Endothelial cell of umbilical vein (primary cell): ENCODE data around the gene TSR1. TPM values are rescaled to one million over a fixed set of nuclear protein-coding genes. Genes with fewer than 3 reads are reported as not detected.
A peak's percentile ranks its signal among the peaks of the same experiment; 100 is the strongest.

Experiments used
- BruUV-seq: library from RNA; stranded (reverse); fragments of 400-500 nt; replicated peaks from 2 replicates; lab custom pipeline; 2021; lab: Mats Ljungman, UMichigan
- CTCF ChIA-PET: fragments of 300-600, 350-600 bp; sonication (Branson Sonifier 250); formaldehyde crosslinking; loops from one replicate; lab custom pipeline; 2021; ENCODE audit warnings: antibody characterized with exemption, inconsistent platforms; lab: Charles Lee
- POLR2A ChIA-PET: fragments of 300-600, 350-600 bp; sonication (Branson Sonifier 250); formaldehyde crosslinking; loops from one replicate; lab custom pipeline; 2021; ENCODE audit warnings: antibody characterized with exemption, inconsistent platforms; lab: Charles Lee
- DNase-seq: peaks from one replicate; pipeline ENCODE4 v3.0.0-alpha.2; 2011; ENCODE audit warnings: low read depth, low spot score
- FAIRE-seq: peaks from 2 replicates; lab custom pipeline; 2011; peaks lifted over from hg19 to GRCh38; lab: Jason Lieb, UNC
- H2AFZ ChIP-seq: 2 replicates; pipeline ENCODE4 v1.6.0; 2012; ENCODE audit warnings: low read depth, low read length, control low read depth, inconsistent platforms
- H3K27ac ChIP-seq: 2 replicates; pipeline ENCODE4 v1.5.1; 2011; ENCODE audit warnings: low read depth, mild to moderate bottlenecking, control low read depth, low read length, moderate library complexity; ENCODE audit not compliant: insufficient read depth
- H3K27me3 ChIP-seq, 2 experiments: 2 replicates each; pipeline versions ENCODE4 v1.6.0 to v1.6.1; 2011; ENCODE audit warnings: low read length in 2 of 2, mixed read lengths in 1 of 2; ENCODE audit not compliant: control insufficient read depth in 2 of 2, insufficient read depth in 2 of 2
- H3K36me3 ChIP-seq, 2 experiments: 2 replicates in 1 of 2; 3 replicates in 1 of 2; pipeline ENCODE4 v1.5.1; 2011; ENCODE audit warnings: low read length in 2 of 2, mild to moderate bottlenecking in 1 of 2, moderate library complexity in 1 of 2; ENCODE audit not compliant: control insufficient read depth in 2 of 2, insufficient read depth in 2 of 2; ENCODE audit errors: extremely low read depth in 1 of 2
- H3K4me1 ChIP-seq: 3 replicates; pipeline ENCODE4 v1.5.1; 2011; ENCODE audit warnings: mild to moderate bottlenecking, low read length; ENCODE audit not compliant: control insufficient read depth, insufficient read depth; ENCODE audit errors: extremely low read depth
- H3K4me2 ChIP-seq: 2 replicates; pipeline ENCODE4 v1.6.1; 2011; ENCODE audit warnings: low read length, control low read depth, mixed read lengths; ENCODE audit not compliant: insufficient read depth
- H3K4me3 ChIP-seq, 3 experiments: fragments of 200-600 bp in 1 of 3; sonication (generic), shearing (Covaris generic) in 1 of 3; replicated peaks in 1 of 3; 2 replicates each; pipeline ENCODE4 v1.5.1; 2011 to 2016; ENCODE audit warnings: control low read depth in 3 of 3, low read length in 3 of 3, mild to moderate bottlenecking in 2 of 3, inconsistent platforms in 1 of 3, low read depth in 1 of 3, moderate library complexity in 1 of 3; ENCODE audit not compliant: insufficient read depth in 1 of 3
- H3K79me2 ChIP-seq: 2 replicates; pipeline ENCODE4 v1.6.0; 2012; ENCODE audit warnings: low read length, inconsistent platforms; ENCODE audit not compliant: control insufficient read depth, insufficient read depth
- H3K9ac ChIP-seq: replicated peaks from 2 replicates; pipeline ENCODE3; 2011; ENCODE audit warnings: low read length, control low read depth; ENCODE audit not compliant: insufficient read depth; ENCODE audit errors: extremely low read depth
- H3K9me1 ChIP-seq: replicated peaks from 3 replicates; pipeline ENCODE4 v1.6.0; 2011; ENCODE audit warnings: mild to moderate bottlenecking, low read length; ENCODE audit not compliant: control insufficient read depth, insufficient read depth; ENCODE audit errors: extremely low read depth
- H3K9me3 ChIP-seq: replicated peaks from 2 replicates; pipeline ENCODE4 v1.5.1; 2012; ENCODE audit warnings: low read length, inconsistent platforms; ENCODE audit not compliant: control insufficient read depth, insufficient read depth
- H4K20me1 ChIP-seq: replicated peaks from 2 replicates; pipeline ENCODE3; 2011; ENCODE audit warnings: mild to moderate bottlenecking, low read length; ENCODE audit not compliant: control insufficient read depth, insufficient read depth; ENCODE audit errors: extremely low read depth
- CTCF ChIP-seq, 2 donors: IDR thresholded peaks; 1 replicate in 1 of 2; 2 replicates in 1 of 2; pipeline ENCODE4 v1.5.1; 2011; ENCODE audit warnings: low read length in 2 of 2, mild to moderate bottlenecking in 2 of 2, moderate library complexity in 2 of 2, control low read depth in 1 of 2, inconsistent platforms in 1 of 2, low read depth in 1 of 2; ENCODE audit not compliant: insufficient read depth in 1 of 2; ENCODE audit errors: extremely low read depth in 1 of 2
- EZH2 ChIP-seq: IDR thresholded peaks from 2 replicates; pipeline ENCODE4 v1.6.1; 2012; ENCODE audit warnings: borderline replicate concordance, low read depth, mild to moderate bottlenecking, moderate library complexity, low read length, inconsistent platforms; ENCODE audit not compliant: severe bottlenecking
- MAX ChIP-seq: IDR thresholded peaks from 2 replicates; pipeline ENCODE4 v1.6.1; 2011; ENCODE audit not compliant: insufficient read depth, insufficient read length
- POLR2AphosphoS5 ChIP-seq: IDR thresholded peaks from 2 replicates; pipeline ENCODE4 v1.6.1; 2012; ENCODE audit warnings: low read depth, mild to moderate bottlenecking, control low read depth, low read length, moderate library complexity; ENCODE audit not compliant: insufficient read depth
- dilution Hi-C: fragments of 300-500 bp; cut with MboI; formaldehyde crosslinking; loops from one replicate; pipeline ENCODE4 v1.15.0; 2019; ENCODE audit warnings: low sequenced_read_pairs; ENCODE audit not compliant: extremely low pct_ligation_motif_present
- intact Hi-C: fragments of 100-400 bp; cut with micrococcal nuclease; formaldehyde crosslinking; loops from one replicate; pipeline ENCODE4 v1.10.0; 2022
- polyA plus RNA-seq, 4 experiments: library from polyadenylated mRNA; depleted of rRNA in 3 of 4; stranded (reverse) in 3 of 4; unstranded in 1 of 4; fragments of >200 nt; gene quantifications; 2 replicates each; pipeline versions ENCODE4 v1.2.1 to v1.2.3, GENCODE V29; 2011 to 2012; ENCODE audit warnings: missing spikeins in 1 of 4
- total RNA-seq: library from RNA; stranded (reverse); gene quantifications from 2 replicates; pipeline ENCODE4 v1.2.3, GENCODE V29; 2021

TSR1 gene
- total and polyA plus RNA-seq, 2 donors (not counting 3 experiments of a cell fraction or from before 2014, with no cell fraction given) = 6.2 to 39.9 TPM

GRCh38 chr17:2312736-2313135 is 23.5 kb downstream of the TSR1 start:
- no peaks in the 10 kb centered on the region for H3K79me2 ChIP-seq
- no peaks in the 10 kb centered on the region for H3K9me1 ChIP-seq
- no peak overlapping the region for H3K27ac ChIP-seq
- no peak overlapping the region for H3K9ac ChIP-seq
- H3K36me3 ChIP-seq = no peaks in the 10 kb centered on the region
- H3K27me3 ChIP-seq = no peaks in the 10 kb centered on the region
- TF ChIP-seq POLR2AphosphoS5 (no peak), EZH2 (no peak), CTCF (IDR thresholded peaks at IDR 0.05; ENCODE audit: extremely low read depth in 1 of 2, insufficient read depth in 1 of 2, low read depth in 1 of 2, low read length in 2 of 2) (no peak), MAX (no peak)
- H3K4me3 ChIP-seq = no peak overlapping the region
- H2AFZ ChIP-seq = no peak overlapping the region
- BruUV-seq = no TSS peak
- H3K9me3 ChIP-seq = no peaks in the 10 kb centered on the region
- peak; percentile 65 for DNase-seq
- intact Hi-C loops (no loop called here), dilution Hi-C loops (no loop called here)
- H3K4me2 ChIP-seq = no peak overlapping the region
- H3K4me1 ChIP-seq = no peaks in the 10 kb centered on the region
- ChIA-PET CTCF (no interaction called here), POLR2A (no interaction called here)
- FAIRE-seq = peak; percentile 4
- H4K20me1 ChIP-seq = no peaks in the 10 kb centered on the region
